ENCODE data around the gene NRIP2. TPM values are rescaled to one million over a fixed set of nuclear protein-coding genes. Genes with fewer than 3 reads are reported as not detected.

Gene NRIP2
- total and polyA plus RNA-seq, 2 donors (not counting 3 experiments of a cell fraction or from before 2014, with no cell fraction given), result not detected

- intact Hi-C loops (cut with micrococcal nuclease), result loop anchor here (1.0 to 2.0 kb wide), 3 partner anchors 12 to 156 kb away; partner anchors contain the start of gene TULP3
- H3K4me1 ChIP-seq (ENCODE audit: control insufficient read depth, extremely low read depth, insufficient read depth, low read length), result peaks cover 17% of the 10 kb centered on the region
- DNase-seq (ENCODE audit: low read depth, low spot score) (peak; percentile 42), FAIRE-seq (peak; percentile 72)
- H3K79me2 ChIP-seq (ENCODE audit: control insufficient read depth, insufficient read depth, low read length), result peaks cover 79% of the 10 kb centered on the region
- ChIA-PET CTCF (interaction anchor here (0.8 to 2.9 kb wide), 11 partner anchors 8 to 164 kb away, joined by 3 to 21 read pairs (median 5); partner anchors contain the start of gene TULP3), POLR2A (no interaction called here)
- peak overlapping the region; percentile 99 for H2AFZ ChIP-seq (ENCODE audit: low read depth, low read length)
- peak overlapping the region; percentile 88 for H3K27ac ChIP-seq (ENCODE audit: insufficient read depth, low read depth, low read length)
- H3K9ac ChIP-seq (replicated peaks; ENCODE audit: extremely low read depth, insufficient read depth, low read length), result peak overlapping the region; percentile 97
- TF ChIP-seq POLR2AphosphoS5 (IDR thresholded peaks at IDR 0.05; ENCODE audit: insufficient read depth, low read depth, low read length) (peak; percentile 3), GATA2 (IDR thresholded peaks at IDR 0.05; ENCODE audit: insufficient read depth, insufficient read length, low read depth, low read length) (no peak), POLR2A (IDR thresholded peaks at IDR 0.05; ENCODE audit: low read depth, low read length) (no peak)
- dilution Hi-C loops (cut with MboI; ENCODE audit: extremely low pct_ligation_motif_present, low sequenced_read_pairs), result no loop called here
- H3K4me2 ChIP-seq (ENCODE audit: insufficient read depth, low read length), result peak overlapping the region; percentile 79
- no peaks in the 10 kb centered on the region for H3K27me3 ChIP-seq (ENCODE audit: control insufficient read depth in 2 of 2, insufficient read depth in 2 of 2, low read length in 2 of 2)
- H3K9me3 ChIP-seq (replicated peaks; ENCODE audit: control insufficient read depth, insufficient read depth, low read length), result no peaks in the 10 kb centered on the region
- no TSS peak for BruUV-seq (replicated peaks)
- no peaks in the 10 kb centered on the region for H3K9me1 ChIP-seq (replicated peaks; ENCODE audit: control insufficient read depth, extremely low read depth, insufficient read depth, low read length)
- H3K4me3 ChIP-seq (replicated peaks in 1 of 3; ENCODE audit: insufficient read depth in 1 of 3, low read depth in 1 of 3, low read length in 3 of 3), result peak overlapping the region; percentile 56 to 99 (median 99)
- H3K36me3 ChIP-seq (ENCODE audit: control insufficient read depth in 2 of 2, extremely low read depth in 1 of 2, insufficient read depth in 2 of 2, low read length in 2 of 2), result no peaks in the 10 kb centered on the region
- H4K20me1 ChIP-seq (replicated peaks; ENCODE audit: control insufficient read depth, extremely low read depth, insufficient read depth, low read length), result no peaks in the 10 kb centered on the region
Observed at GRCh38 chr12:2877953-2878732, 43.3 kb upstream of the NRIP2 start.

DNA sequence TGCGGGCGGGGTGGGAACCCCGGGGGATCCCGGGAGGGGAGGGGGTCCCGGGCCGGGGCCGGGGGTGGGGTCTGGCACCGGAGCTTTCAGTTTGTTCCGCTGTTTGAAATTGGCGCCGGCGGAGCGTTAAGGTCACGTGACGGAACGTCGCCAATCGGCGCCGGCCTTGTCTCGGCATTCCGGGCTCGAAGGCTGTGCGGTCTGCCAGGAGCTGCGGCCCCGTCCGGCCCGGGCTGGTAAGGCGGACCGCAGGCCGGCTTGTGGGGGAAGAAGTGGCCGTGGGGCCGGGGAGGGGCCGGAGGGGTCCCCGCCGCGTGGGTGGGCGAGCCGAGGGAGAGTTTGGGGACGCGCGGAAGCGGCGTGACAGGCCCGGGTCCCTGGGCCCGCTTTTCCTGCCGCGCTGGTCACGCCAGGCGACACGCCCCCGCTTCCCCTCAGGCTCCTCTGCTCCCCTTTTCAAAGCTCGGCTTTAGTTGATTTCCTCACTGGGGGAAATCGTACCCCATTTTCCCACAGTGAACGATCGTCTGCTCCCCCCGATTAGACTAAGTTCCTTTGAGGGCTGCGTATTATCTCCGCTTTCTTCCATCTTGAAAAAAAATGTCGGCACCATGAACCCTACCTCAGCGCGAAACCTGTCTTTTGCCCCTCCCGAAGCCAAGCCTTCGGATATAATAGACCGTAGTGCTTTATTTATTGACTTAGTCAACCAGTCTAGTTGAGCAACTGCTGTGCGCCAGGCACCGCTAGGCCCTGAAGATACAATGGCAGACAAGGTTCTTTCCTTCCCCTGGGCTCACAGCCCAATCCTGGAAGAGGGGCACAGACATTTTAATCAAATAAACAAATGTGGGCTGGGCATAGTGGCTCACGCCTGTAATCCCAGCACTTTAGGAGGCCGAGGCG, 42.5 kb upstream of the NRIP2 start, which contains the start of the genes FOXM1 and RHNO1:
TSS of gene FOXM1 (minus strand) at position 128 of the 906 bp plus-strand sequence. CDS start 2,696 bp downstream, outside the sequence.
TSS of gene RHNO1 (plus strand) at position 177 of the 906 bp plus-strand sequence. CDS start 8,144 bp downstream, outside the sequence.
- intact Hi-C loops (cut with micrococcal nuclease), result loop anchor here (1.0 to 2.0 kb wide), 3 partner anchors 13 to 157 kb away; partner anchors contain the start of gene TULP3
- Histone ChIP-seq H3K9me1 (replicated peaks; ENCODE audit: control insufficient read depth, extremely low read depth, insufficient read depth, low read length) (no peaks in the 10 kb centered on the region), H3K27me3 (ENCODE audit: control insufficient read depth in 2 of 2, insufficient read depth in 2 of 2, low read length in 2 of 2) (no peaks in the 10 kb centered on the region), H3K4me1 (ENCODE audit: control insufficient read depth, extremely low read depth, insufficient read depth, low read length) (peaks cover 17% of the 10 kb centered on the region), H3K36me3 (ENCODE audit: control insufficient read depth in 2 of 2, extremely low read depth in 1 of 2, insufficient read depth in 2 of 2, low read length in 2 of 2) (no peaks in the 10 kb centered on the region), H3K4me2 (ENCODE audit: insufficient read depth, low read length) (peak within 1 kb of the TSS; percentile 79), H3K9ac (replicated peaks; ENCODE audit: extremely low read depth, insufficient read depth, low read length) (peak within 1 kb of the TSS; percentile 97), H2AFZ (ENCODE audit: low read depth, low read length) (peak within 1 kb of the TSS; percentile 99), H3K4me3 (replicated peaks in 1 of 3; ENCODE audit: insufficient read depth in 1 of 3, low read depth in 1 of 3, low read length in 3 of 3) (peak within 1 kb of the TSS; percentile 56 to 99 (median 99)), H4K20me1 (replicated peaks; ENCODE audit: control insufficient read depth, extremely low read depth, insufficient read depth, low read length) (no peaks in the 10 kb centered on the region), H3K79me2 (ENCODE audit: control insufficient read depth, insufficient read depth, low read length) (peaks cover 77% of the 10 kb centered on the region), H3K9me3 (replicated peaks; ENCODE audit: control insufficient read depth, insufficient read depth, low read length) (no peaks in the 10 kb centered on the region), H3K27ac (ENCODE audit: insufficient read depth, low read depth, low read length) (peak within 1 kb of the TSS; percentile 88)
- dilution Hi-C loops (cut with MboI; ENCODE audit: extremely low pct_ligation_motif_present, low sequenced_read_pairs), result no loop called here
- TSS peak; percentile 78 for BruUV-seq (replicated peaks)
- CTCF ChIA-PET, result interaction anchor here (0.9 to 2.9 kb wide), 14 partner anchors 8 to 165 kb away, joined by 3 to 21 read pairs (median 6); partner anchors contain the start of genes TEX52 and TULP3
- POLR2A ChIA-PET, result interaction anchor here (0.6 to 0.8 kb wide), 2 partner anchors 13 to 29 kb away, joined by 3 to 5 read pairs; partner anchors contain the start of gene TULP3
- DNase-seq (ENCODE audit: low read depth, low spot score) (peak; percentile 90), FAIRE-seq (peak; percentile 87)
- peak; percentile 83 for TF ChIP-seq POLR2AphosphoS5 (IDR thresholded peaks at IDR 0.05; ENCODE audit: insufficient read depth, low read depth, low read length)
- no peak for TF ChIP-seq GATA2 (IDR thresholded peaks at IDR 0.05; ENCODE audit: insufficient read depth, insufficient read length, low read depth, low read length)
- no peak for TF ChIP-seq MYC (IDR thresholded peaks at IDR 0.05; ENCODE audit: low read depth, low read length)
- TF ChIP-seq POLR2A (IDR thresholded peaks at IDR 0.05; ENCODE audit: low read depth, low read length), result peak; percentile 81
- no peak for TF ChIP-seq EZH2 (IDR thresholded peaks at IDR 0.05; ENCODE audit: borderline replicate concordance, low read depth, low read length, severe bottlenecking)
- TF ChIP-seq JUN (IDR thresholded peaks at IDR 0.05; ENCODE audit: borderline replicate concordance, insufficient read depth, insufficient read length, low read depth), result no peak
- TF ChIP-seq, protein P1, sequence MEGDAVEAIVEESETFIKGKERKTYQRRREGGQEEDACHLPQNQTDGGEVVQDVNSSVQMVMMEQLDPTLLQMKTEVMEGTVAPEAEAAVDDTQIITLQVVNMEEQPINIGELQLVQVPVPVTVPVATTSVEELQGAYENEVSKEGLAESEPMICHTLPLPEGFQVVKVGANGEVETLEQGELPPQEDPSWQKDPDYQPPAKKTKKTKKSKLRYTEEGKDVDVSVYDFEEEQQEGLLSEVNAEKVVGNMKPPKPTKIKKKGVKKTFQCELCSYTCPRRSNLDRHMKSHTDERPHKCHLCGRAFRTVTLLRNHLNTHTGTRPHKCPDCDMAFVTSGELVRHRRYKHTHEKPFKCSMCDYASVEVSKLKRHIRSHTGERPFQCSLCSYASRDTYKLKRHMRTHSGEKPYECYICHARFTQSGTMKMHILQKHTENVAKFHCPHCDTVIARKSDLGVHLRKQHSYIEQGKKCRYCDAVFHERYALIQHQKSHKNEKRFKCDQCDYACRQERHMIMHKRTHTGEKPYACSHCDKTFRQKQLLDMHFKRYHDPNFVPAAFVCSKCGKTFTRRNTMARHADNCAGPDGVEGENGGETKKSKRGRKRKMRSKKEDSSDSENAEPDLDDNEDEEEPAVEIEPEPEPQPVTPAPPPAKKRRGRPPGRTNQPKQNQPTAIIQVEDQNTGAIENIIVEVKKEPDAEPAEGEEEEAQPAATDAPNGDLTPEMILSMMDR (IDR thresholded peaks at IDR 0.05; ENCODE audit: extremely low read depth in 1 of 2, insufficient read depth in 1 of 2, low read depth in 1 of 2, low read length in 2 of 2), result peak in 1 of 2 donors; percentile 24
- TF ChIP-seq FOS (IDR thresholded peaks at IDR 0.05; ENCODE audit: borderline replicate concordance, insufficient read depth, low read length), result no peak
- TF ChIP-seq, protein P2, sequence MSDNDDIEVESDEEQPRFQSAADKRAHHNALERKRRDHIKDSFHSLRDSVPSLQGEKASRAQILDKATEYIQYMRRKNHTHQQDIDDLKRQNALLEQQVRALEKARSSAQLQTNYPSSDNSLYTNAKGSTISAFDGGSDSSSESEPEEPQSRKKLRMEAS (IDR thresholded peaks at IDR 0.05; ENCODE audit: insufficient read depth, insufficient read length), result peak; percentile 94

Data from endothelial cell of umbilical vein (primary cell).